ENCODE results near the gene NUDT9. TPM values are rescaled to one million over a fixed set of nuclear protein-coding genes. Genes with fewer than 3 reads are reported as not detected.
"Not testable (repeated sequence)": the region's sequence is repeated elsewhere in the genome, so short reads cannot be mapped to it uniquely, and the experiment has no call there.

Gene NUDT9
- polyA plus RNA-seq, 1 of the 3 experiments (the other 2 are of a cell fraction), result 21.8 TPM

DNA sequence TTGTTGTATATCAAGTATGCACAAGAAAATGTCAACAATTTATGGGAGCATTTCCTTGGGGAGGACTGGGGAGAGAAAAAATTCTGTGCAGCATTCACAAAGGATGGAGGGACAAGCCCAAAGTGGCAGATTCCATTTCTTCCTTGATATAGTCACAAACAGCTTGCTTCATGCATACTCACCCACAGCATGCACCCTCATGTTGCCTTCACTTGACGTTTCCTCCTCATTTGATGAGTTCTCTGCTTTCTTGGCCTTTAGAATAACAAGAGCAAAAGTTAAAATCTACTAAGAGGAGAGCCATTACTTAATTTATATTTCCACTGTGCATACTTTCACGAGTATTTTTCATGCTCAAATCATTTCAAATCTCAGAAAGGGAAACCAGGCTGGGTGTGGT, 69.1 kb downstream of the NUDT9 start (continued):
- TF ChIP-seq, protein P1, sequence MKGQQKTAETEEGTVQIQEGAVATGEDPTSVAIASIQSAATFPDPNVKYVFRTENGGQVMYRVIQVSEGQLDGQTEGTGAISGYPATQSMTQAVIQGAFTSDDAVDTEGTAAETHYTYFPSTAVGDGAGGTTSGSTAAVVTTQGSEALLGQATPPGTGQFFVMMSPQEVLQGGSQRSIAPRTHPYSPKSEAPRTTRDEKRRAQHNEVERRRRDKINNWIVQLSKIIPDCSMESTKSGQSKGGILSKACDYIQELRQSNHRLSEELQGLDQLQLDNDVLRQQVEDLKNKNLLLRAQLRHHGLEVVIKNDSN (IDR thresholded peaks at IDR 0.05; ENCODE audit: borderline replicate concordance, low read depth), result no peak

- H2AFZ ChIP-seq (ENCODE audit: low read depth); CTCF ChIA-PET; H3K4me3 ChIP-seq (ENCODE audit: low read depth in 2 of 2, low read length in 1 of 2); H4K20me1 ChIP-seq (ENCODE audit: insufficient read depth); H3F3A ChIP-seq (replicated peaks; ENCODE audit: insufficient read depth); H3K79me2 ChIP-seq (ENCODE audit: insufficient read depth); H3K9me3 ChIP-seq; H3K4me2 ChIP-seq; H3K36me3 ChIP-seq (replicated peaks in 1 of 2; ENCODE audit: control insufficient read depth in 1 of 2, insufficient read depth in 2 of 2, low read length in 1 of 2); H3K4me1 ChIP-seq (ENCODE audit: control insufficient read depth in 1 of 2, insufficient read depth in 2 of 2, low read depth in 1 of 2, low read length in 1 of 2); H3K9me2 ChIP-seq; POLR2A ChIA-PET; H3K27ac ChIP-seq (ENCODE audit: low read depth in 2 of 2, low read length in 1 of 2); H3K27me3 ChIP-seq (ENCODE audit: insufficient read depth); DNase-seq; H3K9ac ChIP-seq: not testable (repeated sequence)
- WGBS (ENCODE audit: low lambda C conversion rate), result 76% methylated on average over 2 of the region's 2 CpGs
These were observed 69.5 kb downstream of the NUDT9 start for GRCh38 chr4:87491851-87492250.

- no peaks in the 10 kb centered on the region for H3K36me3 ChIP-seq (replicated peaks in 1 of 2; ENCODE audit: control insufficient read depth in 1 of 2, insufficient read depth in 2 of 2, low read length in 1 of 2)
- ChIA-PET CTCF (interaction anchor here (0.7 kb wide), 1 partner anchor 27 kb away, joined by 3 read pairs; no protein-coding TSS in a partner anchor), POLR2A (no interaction called here)
- TF ChIP-seq NRF1 (IDR thresholded peaks at IDR 0.05; ENCODE audit: low read depth, low read length) (no peak), EZH2phosphoT487 (IDR thresholded peaks at IDR 0.05; ENCODE audit: borderline replicate concordance, low read depth) (no peak), PBX3 (IDR thresholded peaks at IDR 0.05) (no peak), GATA2 (CRISPR knock-in tag; IDR thresholded peaks at IDR 0.05) (no peak), RFX5 (IDR thresholded peaks at IDR 0.05; ENCODE audit: low read length) (no peak), SIN3A (IDR thresholded peaks at IDR 0.05; ENCODE audit: borderline replicate concordance, low read depth, low read length) (no peak), RAD21 (IDR thresholded peaks at IDR 0.05; ENCODE audit: low read length) (no peak), TCF12 (IDR thresholded peaks at IDR 0.05) (no peak), POLR2AphosphoS5 (IDR thresholded peaks at IDR 0.05; ENCODE audit: low read depth, low read length) (no peak)
- TF ChIP-seq, protein P2, sequence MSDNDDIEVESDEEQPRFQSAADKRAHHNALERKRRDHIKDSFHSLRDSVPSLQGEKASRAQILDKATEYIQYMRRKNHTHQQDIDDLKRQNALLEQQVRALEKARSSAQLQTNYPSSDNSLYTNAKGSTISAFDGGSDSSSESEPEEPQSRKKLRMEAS (IDR thresholded peaks at IDR 0.05; ENCODE audit: low read depth), result no peak
- H4K20me1 ChIP-seq (ENCODE audit: insufficient read depth), result no peaks in the 10 kb centered on the region
- no peak overlapping the region for H3K27ac ChIP-seq (ENCODE audit: low read depth in 2 of 2, low read length in 1 of 2)
- no peaks in the 10 kb centered on the region for H3K9me2 ChIP-seq
- no peaks in the 10 kb centered on the region for H3K27me3 ChIP-seq (ENCODE audit: insufficient read depth)
- no peaks in the 10 kb centered on the region for H3K4me1 ChIP-seq (ENCODE audit: control insufficient read depth in 1 of 2, insufficient read depth in 2 of 2, low read depth in 1 of 2, low read length in 1 of 2)
- 83% methylated on average over 3 of the region's 3 CpGs for WGBS (ENCODE audit: low lambda C conversion rate)
- H3K4me2 ChIP-seq, result no peak overlapping the region
- no peaks in the 10 kb centered on the region for H3F3A ChIP-seq (replicated peaks; ENCODE audit: insufficient read depth)
- no peak overlapping the region for H3K4me3 ChIP-seq (ENCODE audit: low read depth in 2 of 2, low read length in 1 of 2)
- no peak overlapping the region for H2AFZ ChIP-seq (ENCODE audit: low read depth)
- no peak for DNase-seq
- H3K79me2 ChIP-seq (ENCODE audit: insufficient read depth), result no peaks in the 10 kb centered on the region
- H3K9ac ChIP-seq, result no peak overlapping the region
- no peaks in the 10 kb centered on the region for H3K9me3 ChIP-seq
These were observed 70.7 kb downstream of the NUDT9 start for GRCh38 chr4:87493115-87493514.

Measured in SK-N-SH (cell line).